ENCODE results near the gene DMRT2.

Gene DMRT2

DNA sequence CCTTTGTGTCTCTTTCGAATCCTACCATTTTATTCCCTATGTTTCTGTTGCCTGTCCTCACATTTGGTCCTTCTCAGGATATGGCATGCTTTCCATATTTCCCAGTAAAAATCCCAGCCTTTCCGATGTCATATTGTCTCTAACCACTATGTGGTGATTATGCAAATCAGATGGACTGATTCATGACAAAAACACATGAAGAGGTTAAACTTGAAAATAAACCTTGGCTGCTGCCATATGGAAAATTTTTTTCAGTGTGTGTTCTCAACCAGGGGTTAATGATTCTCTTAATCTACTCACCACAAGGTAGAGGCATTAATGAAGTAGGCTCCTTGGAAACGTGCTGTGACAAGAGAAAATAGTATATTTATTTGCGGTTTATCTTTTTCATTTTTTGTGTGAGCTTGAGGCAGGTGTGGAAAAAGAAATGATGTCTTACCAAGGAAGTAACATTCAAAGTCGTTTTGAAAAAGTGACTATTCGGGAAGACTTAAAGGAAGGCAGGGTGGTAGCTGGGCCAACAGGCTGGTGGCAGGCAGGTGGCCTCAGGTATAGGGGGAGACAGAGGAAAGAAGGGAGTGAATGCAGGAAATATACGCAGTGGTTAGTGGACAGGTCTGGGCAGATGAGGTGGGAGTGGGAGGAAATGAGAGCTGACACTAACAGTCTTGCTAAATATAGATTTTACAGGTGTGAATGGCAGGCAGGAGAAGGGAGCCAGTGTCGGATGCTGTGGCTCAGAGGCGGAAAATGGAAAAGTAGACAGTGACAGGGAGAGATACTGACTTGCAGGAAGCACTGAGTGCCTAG, 46.2 kb downstream of the DMRT2 start:
- no peak for DNase-seq

DNA sequence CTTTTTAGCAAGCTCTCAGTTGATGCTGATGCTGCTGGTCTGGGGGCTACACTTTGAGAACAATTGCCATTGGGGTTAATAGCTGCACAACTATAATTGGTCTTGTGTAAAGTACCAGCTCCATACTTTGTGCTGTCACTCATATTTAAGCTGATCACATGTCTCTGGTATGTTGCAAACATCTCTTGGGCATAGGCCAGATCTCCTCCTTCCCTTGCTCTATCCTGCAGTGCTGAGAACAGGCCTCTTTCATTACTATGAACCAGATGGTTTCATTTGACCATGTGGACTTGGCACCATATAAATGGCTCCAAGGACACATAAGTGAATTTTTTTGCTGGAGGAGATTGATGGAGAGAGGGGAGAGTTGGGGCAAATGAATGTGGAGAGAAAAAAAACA, 48.4 kb downstream of the DMRT2 start:
- no peak for DNase-seq

DNA sequence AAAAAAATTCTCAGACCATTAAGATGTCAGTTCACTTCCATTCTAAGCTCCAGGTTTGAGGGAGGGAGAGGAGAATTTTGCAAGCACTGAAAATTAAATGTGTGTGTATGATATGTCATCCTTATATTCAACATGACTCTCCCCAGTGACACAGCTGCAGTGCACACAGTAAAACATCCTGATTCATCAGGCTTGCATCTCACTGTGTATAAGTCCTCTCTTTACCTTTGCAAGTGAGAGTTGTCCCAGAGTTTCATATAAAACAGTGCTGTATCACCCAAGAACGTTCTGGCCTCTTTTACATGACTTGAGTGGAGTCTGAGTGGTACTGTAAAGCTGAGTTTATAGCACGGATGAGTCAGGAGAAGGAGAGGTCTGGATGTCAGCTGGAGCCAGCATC, 50.0 kb downstream of the DMRT2 start:
- DNase-seq, result no peak

DNA sequence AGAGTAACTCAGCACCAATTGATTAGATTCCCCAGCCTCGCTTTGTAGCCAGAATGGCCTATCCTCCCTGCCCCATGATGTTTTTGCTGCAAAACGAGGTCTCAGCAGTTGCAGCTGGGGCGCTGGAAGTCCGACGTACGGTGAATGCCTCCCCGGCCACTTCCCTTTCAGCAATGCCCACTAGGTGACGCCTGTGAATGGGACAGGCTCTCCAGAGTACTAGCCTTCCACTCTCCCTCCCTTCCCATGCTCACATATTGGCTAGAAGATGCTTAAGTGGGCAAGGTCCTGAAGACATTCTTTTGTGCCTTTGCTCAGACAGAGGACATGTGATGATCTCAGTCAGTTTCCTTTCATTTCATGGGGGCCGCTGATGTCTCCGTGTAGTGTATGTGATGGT, 50.8 kb downstream of the DMRT2 start:
- no peak for DNase-seq

DNA sequence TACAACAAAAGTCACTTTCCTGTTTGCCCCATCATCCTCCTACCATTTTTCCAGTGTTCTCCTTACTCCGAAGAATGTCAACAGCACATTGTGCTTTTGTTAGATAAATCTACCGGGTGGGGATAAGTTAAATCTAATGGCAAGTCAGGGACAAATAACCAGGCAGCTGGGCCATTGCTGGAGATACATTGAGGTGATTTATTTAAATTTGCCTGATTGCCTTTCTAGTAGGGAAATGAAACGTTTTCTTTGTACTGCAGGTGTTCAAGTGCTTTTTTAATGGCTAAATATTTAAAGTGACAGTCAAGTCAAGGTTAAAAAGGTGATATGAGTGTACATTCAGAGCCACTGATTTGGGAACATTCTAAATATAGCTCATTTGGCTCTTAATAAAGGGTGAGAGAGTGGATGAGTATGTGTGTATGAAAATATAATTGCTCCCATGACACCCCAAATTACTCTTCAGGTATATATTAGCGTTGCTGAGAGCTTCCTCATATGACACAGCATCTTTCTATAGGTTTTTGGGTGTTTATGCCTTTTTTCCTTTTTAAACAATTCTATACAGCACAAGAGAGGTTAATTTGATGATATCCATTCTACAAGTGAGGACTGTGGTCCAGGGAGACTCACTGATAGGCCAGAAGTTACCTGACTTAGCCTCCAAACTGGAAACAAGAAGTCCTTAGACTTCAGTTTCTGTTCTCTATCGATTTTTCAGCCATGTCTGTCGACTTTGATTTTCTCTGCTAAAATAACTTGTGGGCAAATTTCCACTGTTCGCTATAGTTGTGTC, 51.9 kb downstream of the DMRT2 start:
- no peak for DNase-seq

DNA sequence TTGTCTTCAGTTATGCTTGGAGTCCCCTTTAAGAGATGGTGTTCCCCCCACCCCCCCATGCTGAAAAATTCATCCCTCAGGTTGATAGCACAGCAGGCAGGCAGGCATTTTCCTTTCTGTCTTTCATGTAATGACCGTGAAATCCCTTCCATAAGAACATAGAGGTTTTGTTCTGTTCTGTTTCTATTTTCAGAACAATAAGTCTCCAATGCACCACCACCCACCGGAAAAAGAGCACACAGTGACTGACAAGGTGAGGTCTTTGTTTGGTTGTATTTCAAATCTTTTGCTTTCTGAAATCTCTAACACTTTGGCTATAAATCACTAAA, 52.4 kb downstream of the DMRT2 start:
- DNase-seq, result no peak
